Gastroesophageal sphincter (tissue), 3 donors: ENCODE data around the gene PMM1.

Experiments used
- EP300 ChIP-seq: sonication (generic); formaldehyde crosslinking; IDR thresholded peaks from one replicate; pipeline ENCODE4 v1.6.1; 2017; ENCODE audit warnings: antibody characterized with exemption, mild to moderate bottlenecking
- POLR2A ChIP-seq, 2 donors: fragments of 450-650 bp; IDR thresholded peaks; one replicate each; pipeline ENCODE4 v1.6.1; 2017; ENCODE audit warnings: antibody characterized with exemption in 2 of 2, mild to moderate bottlenecking in 2 of 2, moderate library complexity in 1 of 2
- POLR2AphosphoS5 ChIP-seq: sonication (generic); formaldehyde crosslinking; IDR thresholded peaks from one replicate; pipeline ENCODE4 v1.6.1; 2017; ENCODE audit warnings: antibody characterized with exemption
- TF ChIP-seq, protein P1 (sequence below), 4 experiments: fragments of 200-600 bp in 2 of 4; fragments of 450-650 bp in 2 of 4; sonication (generic) in 1 of 4; IDR thresholded peaks; one replicate each; pipeline ENCODE4 v1.5.1; 2017 to 2019; ENCODE audit warnings: antibody characterized with exemption in 4 of 4, mild to moderate bottlenecking in 2 of 4, moderate library complexity in 2 of 4

DNA sequence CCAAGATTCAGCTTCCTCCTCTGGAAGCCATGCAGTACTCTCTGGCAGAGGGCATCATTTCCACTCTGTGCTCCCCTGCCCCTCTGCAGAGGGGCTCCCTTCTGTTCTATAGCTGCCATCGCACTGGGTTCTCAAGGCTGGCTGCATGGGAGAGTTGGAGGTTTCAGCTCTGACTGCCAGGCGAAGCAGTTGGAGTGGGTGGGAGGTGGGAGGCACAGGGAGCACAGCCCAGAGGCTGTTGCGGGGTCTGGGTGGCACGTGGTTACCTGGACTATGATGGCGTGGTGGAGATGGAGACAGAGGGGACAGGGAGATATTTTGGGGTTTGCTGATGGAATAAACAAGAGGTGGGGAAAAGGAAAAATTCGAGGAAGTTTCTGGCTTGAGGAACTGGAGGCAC, 4.8 kb downstream of the PMM1 start:
- TF ChIP-seq, protein P1, sequence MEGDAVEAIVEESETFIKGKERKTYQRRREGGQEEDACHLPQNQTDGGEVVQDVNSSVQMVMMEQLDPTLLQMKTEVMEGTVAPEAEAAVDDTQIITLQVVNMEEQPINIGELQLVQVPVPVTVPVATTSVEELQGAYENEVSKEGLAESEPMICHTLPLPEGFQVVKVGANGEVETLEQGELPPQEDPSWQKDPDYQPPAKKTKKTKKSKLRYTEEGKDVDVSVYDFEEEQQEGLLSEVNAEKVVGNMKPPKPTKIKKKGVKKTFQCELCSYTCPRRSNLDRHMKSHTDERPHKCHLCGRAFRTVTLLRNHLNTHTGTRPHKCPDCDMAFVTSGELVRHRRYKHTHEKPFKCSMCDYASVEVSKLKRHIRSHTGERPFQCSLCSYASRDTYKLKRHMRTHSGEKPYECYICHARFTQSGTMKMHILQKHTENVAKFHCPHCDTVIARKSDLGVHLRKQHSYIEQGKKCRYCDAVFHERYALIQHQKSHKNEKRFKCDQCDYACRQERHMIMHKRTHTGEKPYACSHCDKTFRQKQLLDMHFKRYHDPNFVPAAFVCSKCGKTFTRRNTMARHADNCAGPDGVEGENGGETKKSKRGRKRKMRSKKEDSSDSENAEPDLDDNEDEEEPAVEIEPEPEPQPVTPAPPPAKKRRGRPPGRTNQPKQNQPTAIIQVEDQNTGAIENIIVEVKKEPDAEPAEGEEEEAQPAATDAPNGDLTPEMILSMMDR (IDR thresholded peaks at IDR 0.05) = no peak
- TF ChIP-seq POLR2A (IDR thresholded peaks at IDR 0.05) (no peak), EP300 (no peak), POLR2AphosphoS5 (no peak)
